Stimulated activated naive CD4-positive, alpha-beta T cell (primary cell): Measurements from ENCODE around the gene PUSL1.
A peak's percentile ranks its signal among the peaks of the same experiment; 100 is the strongest.

Experiments
- DNase-seq, 6 experiments: peaks; one replicate each; lab custom pipeline; 2025; lab: John Stamatoyannopoulos, UW

PUSL1 gene

GRCh38 chr1:1279028-1279427 is 29.4 kb upstream of the PUSL1 start:
- DNase-seq = no peak

GRCh38 chr1:1280782-1281481 is 27.5 kb upstream of the PUSL1 start:
- no peak for DNase-seq

GRCh38 chr1:1281533-1282321 is 26.7 kb upstream of the PUSL1 start:
- DNase-seq = no peak

GRCh38 chr1:1282998-1283397 is 25.4 kb upstream of the PUSL1 start:
- no peak for DNase-seq

- DNase-seq = no peak
Measured at GRCh38 chr1:1283821-1284220, 24.6 kb upstream of the PUSL1 start.

- no peak for DNase-seq
Measured at GRCh38 chr1:1284221-1285101, 23.9 kb upstream of the PUSL1 start.

- no peak for DNase-seq
Measured at GRCh38 chr1:1285102-1285571, 23.3 kb upstream of the PUSL1 start.

GRCh38 chr1:1285611-1286311 is 22.6 kb upstream of the PUSL1 start:
- no peak for DNase-seq

GRCh38 chr1:1286313-1287261 is 21.8 kb upstream of the PUSL1 start:
- no peak for DNase-seq

- DNase-seq = no peak
Measured at GRCh38 chr1:1287288-1288110, 20.9 kb upstream of the PUSL1 start.

- DNase-seq = peak; percentile 16 to 53 (median 42)
Measured at GRCh38 chr1:1290238-1290731, 18.1 kb upstream of the PUSL1 start.

- no peak for DNase-seq
Measured at GRCh38 chr1:1291023-1291528, 17.3 kb upstream of the PUSL1 start.

GRCh38 chr1:1291548-1292441 is 16.6 kb upstream of the PUSL1 start:
- DNase-seq = peak; percentile 29 to 65 (median 48)

- DNase-seq = no peak
Measured at GRCh38 chr1:1292442-1292779, 16.0 kb upstream of the PUSL1 start.

- no peak for DNase-seq
Measured at GRCh38 chr1:1292851-1293250, 15.5 kb upstream of the PUSL1 start.

- no peak for DNase-seq
Measured at GRCh38 chr1:1293263-1294249, 14.8 kb upstream of the PUSL1 start.

- DNase-seq = no peak
Measured at GRCh38 chr1:1294250-1294890, 14.0 kb upstream of the PUSL1 start.
